Tibial nerve (tissue), 4 donors: Measurements from ENCODE around the gene IFNE.

ENCODE experiments used
- EP300 ChIP-seq, 2 donors: sonication (generic); formaldehyde crosslinking; IDR thresholded peaks; one replicate each; pipeline ENCODE4 v1.6.1; 2017; ENCODE audit warnings: antibody characterized with exemption in 2 of 2, mild to moderate bottlenecking in 1 of 2
- POLR2A ChIP-seq, 2 donors: fragments of 450-650 bp; IDR thresholded peaks; one replicate each; pipeline ENCODE4 v1.6.1; 2017; ENCODE audit warnings: antibody characterized with exemption in 2 of 2, mild to moderate bottlenecking in 2 of 2, moderate library complexity in 2 of 2
- TF ChIP-seq, protein P1 (sequence below), 5 experiments: fragments of 200-600 bp in 3 of 5; fragments of 450-650 bp in 2 of 5; sonication (generic) in 3 of 5; IDR thresholded peaks; one replicate each; pipeline ENCODE4 v1.5.1; 2016 to 2019; ENCODE audit warnings: antibody characterized with exemption in 5 of 5, mild to moderate bottlenecking in 3 of 5, moderate library complexity in 2 of 5

DNA sequence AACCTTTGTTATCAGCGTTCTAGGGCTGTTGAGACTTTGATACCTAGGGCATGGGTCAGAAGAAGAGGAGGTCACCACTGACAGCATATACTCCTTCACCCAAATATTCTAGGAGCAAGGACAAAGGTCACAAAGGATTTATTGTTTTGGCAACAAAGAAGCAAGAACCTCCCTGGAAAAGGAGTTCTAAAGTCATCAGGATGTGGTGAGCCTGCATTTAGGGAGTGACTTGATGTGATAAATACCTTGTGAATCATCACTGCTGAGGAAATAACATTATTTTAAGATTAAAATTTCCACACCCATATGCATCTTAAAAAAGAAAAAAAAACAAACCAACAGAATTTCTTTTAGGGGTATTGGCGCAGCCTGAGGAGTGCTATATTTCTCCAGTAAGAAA, 28.0 kb downstream of the IFNE start:
- TF ChIP-seq, protein P1, sequence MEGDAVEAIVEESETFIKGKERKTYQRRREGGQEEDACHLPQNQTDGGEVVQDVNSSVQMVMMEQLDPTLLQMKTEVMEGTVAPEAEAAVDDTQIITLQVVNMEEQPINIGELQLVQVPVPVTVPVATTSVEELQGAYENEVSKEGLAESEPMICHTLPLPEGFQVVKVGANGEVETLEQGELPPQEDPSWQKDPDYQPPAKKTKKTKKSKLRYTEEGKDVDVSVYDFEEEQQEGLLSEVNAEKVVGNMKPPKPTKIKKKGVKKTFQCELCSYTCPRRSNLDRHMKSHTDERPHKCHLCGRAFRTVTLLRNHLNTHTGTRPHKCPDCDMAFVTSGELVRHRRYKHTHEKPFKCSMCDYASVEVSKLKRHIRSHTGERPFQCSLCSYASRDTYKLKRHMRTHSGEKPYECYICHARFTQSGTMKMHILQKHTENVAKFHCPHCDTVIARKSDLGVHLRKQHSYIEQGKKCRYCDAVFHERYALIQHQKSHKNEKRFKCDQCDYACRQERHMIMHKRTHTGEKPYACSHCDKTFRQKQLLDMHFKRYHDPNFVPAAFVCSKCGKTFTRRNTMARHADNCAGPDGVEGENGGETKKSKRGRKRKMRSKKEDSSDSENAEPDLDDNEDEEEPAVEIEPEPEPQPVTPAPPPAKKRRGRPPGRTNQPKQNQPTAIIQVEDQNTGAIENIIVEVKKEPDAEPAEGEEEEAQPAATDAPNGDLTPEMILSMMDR (IDR thresholded peaks at IDR 0.05): no peak
- TF ChIP-seq POLR2A (IDR thresholded peaks at IDR 0.05) (no peak), EP300 (IDR thresholded peaks at IDR 0.05) (no peak)
